Ecto neural progenitor cell (in vitro differentiated cells): ENCODE results near the gene ZMIZ1.
"Not testable (repeated sequence)": the region's sequence is repeated elsewhere in the genome, so short reads cannot be mapped to it uniquely, and the experiment has no call there.

ENCODE experiments used
- DNase-seq: peaks from one replicate; pipeline ENCODE4 v3.0.0-alpha.2; 2018; ENCODE audit warnings: low spot score

ZMIZ1 gene

GRCh38 chr10:79266084-79266483, 197.3 kb downstream of the ZMIZ1 start:
- DNase-seq = no peak

GRCh38 chr10:79266543-79267312, 198.0 kb downstream of the ZMIZ1 start:
- DNase-seq = no peak

- DNase-seq = no peak
Observed at GRCh38 chr10:79267499-79267898, 198.7 kb downstream of the ZMIZ1 start.

GRCh38 chr10:79268161-79268601, 199.4 kb downstream of the ZMIZ1 start:
- no peak for DNase-seq

GRCh38 chr10:79268742-79269141, 200.0 kb downstream of the ZMIZ1 start:
- DNase-seq = no peak

- no peak for DNase-seq
Observed at GRCh38 chr10:79269443-79269842, 200.7 kb downstream of the ZMIZ1 start.

GRCh38 chr10:79269969-79270368, 201.2 kb downstream of the ZMIZ1 start:
- DNase-seq = no peak

- no peak for DNase-seq
Observed at GRCh38 chr10:79270466-79271246, 201.9 kb downstream of the ZMIZ1 start.

- DNase-seq = no peak
Observed at GRCh38 chr10:79272353-79272752, 203.6 kb downstream of the ZMIZ1 start.

GRCh38 chr10:79273604-79274003, 204.8 kb downstream of the ZMIZ1 start:
- no peak for DNase-seq

GRCh38 chr10:79274279-79275104, 205.7 kb downstream of the ZMIZ1 start:
- no peak for DNase-seq

- DNase-seq = no peak
Observed at GRCh38 chr10:79275105-79275430, 206.3 kb downstream of the ZMIZ1 start.

GRCh38 chr10:79275431-79275851, 206.7 kb downstream of the ZMIZ1 start:
- no peak for DNase-seq

GRCh38 chr10:79277579-79278269, 209.0 kb downstream of the ZMIZ1 start:
- no peak for DNase-seq

GRCh38 chr10:79279047-79279446, 210.3 kb downstream of the ZMIZ1 start:
- not testable (repeated sequence) for DNase-seq

- no peak for DNase-seq
Observed at GRCh38 chr10:79280956-79281355, 212.2 kb downstream of the ZMIZ1 start.

GRCh38 chr10:79282388-79282787, 213.6 kb downstream of the ZMIZ1 start:
- DNase-seq = no peak

- DNase-seq = no peak
Observed at GRCh38 chr10:79283616-79284015, 214.8 kb downstream of the ZMIZ1 start.

- no peak for DNase-seq
Observed at GRCh38 chr10:79284158-79284871, 215.5 kb downstream of the ZMIZ1 start.

- no peak for DNase-seq
Observed at GRCh38 chr10:79285315-79286197, 216.8 kb downstream of the ZMIZ1 start.
